Endothelial cell of umbilical vein (primary cell): ENCODE data around the gene CMTM8.

Experiments
- CTCF ChIP-seq, 2 donors: IDR thresholded peaks; 1 replicate in 1 of 2; 2 replicates in 1 of 2; pipeline ENCODE4 v1.5.1; 2011; ENCODE audit warnings: low read length in 2 of 2, mild to moderate bottlenecking in 2 of 2, moderate library complexity in 2 of 2, control low read depth in 1 of 2, inconsistent platforms in 1 of 2, low read depth in 1 of 2; ENCODE audit not compliant: insufficient read depth in 1 of 2; ENCODE audit errors: extremely low read depth in 1 of 2
- GATA2 ChIP-seq: IDR thresholded peaks from 2 replicates; pipeline ENCODE4 v1.7.0; 2011; ENCODE audit warnings: low read depth, mild to moderate bottlenecking, moderate library complexity, mixed read lengths, low read length; ENCODE audit not compliant: insufficient read length, insufficient read depth
- MYC ChIP-seq: IDR thresholded peaks from one replicate; pipeline ENCODE4 v1.6.1; 2011; ENCODE audit warnings: mild to moderate bottlenecking, low read depth, low read length
- POLR2A ChIP-seq: IDR thresholded peaks from 2 replicates; pipeline ENCODE4 v1.6.1; 2012; ENCODE audit warnings: low read depth, mild to moderate bottlenecking, control low read depth, low read length
- POLR2AphosphoS5 ChIP-seq: IDR thresholded peaks from 2 replicates; pipeline ENCODE4 v1.6.1; 2012; ENCODE audit warnings: low read depth, mild to moderate bottlenecking, control low read depth, low read length, moderate library complexity; ENCODE audit not compliant: insufficient read depth

GRCh38 chr3:32359766-32360492 lies 121.4 kb downstream of the CMTM8 start:
- TF ChIP-seq POLR2A (no peak), CTCF (IDR thresholded peaks at IDR 0.05; ENCODE audit: extremely low read depth in 1 of 2, insufficient read depth in 1 of 2, low read depth in 1 of 2, low read length in 2 of 2) (no peak), GATA2 (no peak), MYC (no peak), POLR2AphosphoS5 (no peak)
